Limb (tissue), 2 donors: ENCODE measurements around the gene TAF1B.

ENCODE experiments used
- DNase-seq, 2 donors: peaks; one replicate each; pipeline ENCODE4 v3.0.0-alpha.2; 2016; ENCODE audit errors: extremely low spot score in 2 of 2

The TAF1B gene

GRCh38 chr2:9807555-9808305, 35.5 kb upstream of the TAF1B start:
- no peak for DNase-seq

GRCh38 chr2:9808334-9809063, 34.8 kb upstream of the TAF1B start:
- no peak for DNase-seq

GRCh38 chr2:9809064-9809356, 34.3 kb upstream of the TAF1B start:
- no peak for DNase-seq

DNA sequence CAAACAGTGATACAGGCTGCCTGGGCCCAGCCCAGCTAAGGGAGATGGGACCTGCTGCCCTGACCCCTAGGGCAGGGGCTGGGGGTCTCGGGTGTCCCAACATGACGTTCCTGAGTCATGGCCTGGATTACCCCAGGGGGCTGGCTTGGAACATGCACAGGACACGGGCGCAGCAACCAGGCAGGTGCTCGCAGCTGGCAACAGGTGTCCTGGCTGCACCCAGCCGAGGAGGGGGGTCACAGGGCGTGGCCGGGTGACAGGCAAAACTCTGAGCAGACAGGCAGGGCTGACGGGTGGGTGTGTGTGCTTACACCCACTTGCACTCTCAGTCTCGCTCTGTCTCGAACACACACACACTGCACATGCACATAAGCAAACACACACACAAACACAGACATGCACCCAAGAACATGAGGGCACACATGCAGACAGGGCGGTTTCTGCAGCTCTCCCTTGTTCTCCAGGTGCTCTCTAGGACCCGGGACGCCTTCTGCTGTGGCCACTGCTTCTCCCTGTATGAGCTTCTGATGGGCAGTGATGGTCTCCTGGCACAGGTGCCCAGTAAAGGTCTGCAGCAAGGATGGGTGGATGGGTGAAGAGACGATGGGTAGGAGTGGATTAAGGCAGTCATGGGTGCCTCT, 33.7 kb upstream of the TAF1B start:
- DNase-seq, result no peak

DNA sequence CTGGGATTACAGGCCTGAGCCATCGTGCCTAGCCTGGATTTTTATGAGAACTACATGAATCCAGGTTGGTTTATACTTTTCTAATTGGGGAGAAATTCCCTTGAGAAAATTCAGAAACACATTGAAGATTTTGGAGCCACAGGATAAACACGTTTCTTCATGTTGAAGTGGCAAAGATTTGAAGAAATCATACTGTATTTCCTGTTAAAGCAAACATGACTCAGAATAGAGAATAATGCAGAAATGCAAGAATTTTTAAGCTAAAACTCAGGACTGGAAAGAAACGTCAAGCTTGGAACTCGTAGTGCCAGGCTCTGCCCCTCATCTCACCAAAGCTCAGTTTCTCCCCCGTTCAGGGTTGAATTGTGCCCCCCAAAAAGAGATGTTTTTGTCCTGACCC, 32.1 kb upstream of the TAF1B start:
- no peak for DNase-seq

GRCh38 chr2:9811679-9812511, 31.4 kb upstream of the TAF1B start:
- peak in 1 of 2 donors; percentile 14 for DNase-seq

GRCh38 chr2:9812945-9813311, 30.3 kb upstream of the TAF1B start:
- no peak for DNase-seq

DNA sequence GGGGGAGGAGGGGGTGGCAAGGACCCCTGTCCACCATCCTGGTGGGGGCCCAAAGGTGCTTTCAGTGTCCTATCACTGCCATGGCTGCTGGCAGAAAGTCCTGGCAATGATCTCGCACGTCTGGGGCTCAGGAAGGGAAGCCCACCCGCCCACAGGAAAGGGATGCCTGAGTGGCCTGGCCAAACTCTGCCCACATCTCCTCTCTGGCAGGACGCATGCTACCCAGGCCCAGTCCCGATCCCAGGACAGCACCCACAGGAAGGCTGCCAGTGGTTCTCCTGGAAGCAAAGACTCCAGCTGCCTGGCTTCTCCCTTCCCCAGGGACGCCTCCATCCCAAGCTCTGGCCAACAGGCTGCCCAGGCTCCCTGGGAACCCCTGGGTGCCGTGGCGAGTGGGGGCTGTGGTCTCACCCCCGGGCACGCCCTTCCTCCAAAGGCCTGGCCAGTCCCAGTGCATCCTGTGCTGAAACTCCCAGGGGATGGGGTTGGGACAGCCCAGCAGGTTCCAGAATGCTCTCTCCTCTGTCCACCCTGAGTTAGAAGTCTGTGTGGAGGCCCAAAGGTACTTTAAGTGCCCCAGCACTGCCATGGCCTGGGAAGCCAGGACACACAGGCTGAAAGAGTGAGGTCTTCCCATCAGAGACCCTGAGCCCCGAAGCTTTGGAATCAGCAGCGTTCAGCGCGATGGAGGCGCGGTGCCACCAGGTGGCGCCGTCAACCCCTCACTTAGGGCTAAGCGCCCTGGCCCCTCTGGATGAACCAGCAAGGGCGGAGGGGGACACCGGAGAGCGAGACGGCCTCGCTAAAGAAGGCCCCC, 29.8 kb upstream of the TAF1B start:
- peak; percentile 47 to 86 for DNase-seq

GRCh38 chr2:9814129-9814868, 29.0 kb upstream of the TAF1B start:
- peak in 1 of 2 donors; percentile 18 for DNase-seq

DNA sequence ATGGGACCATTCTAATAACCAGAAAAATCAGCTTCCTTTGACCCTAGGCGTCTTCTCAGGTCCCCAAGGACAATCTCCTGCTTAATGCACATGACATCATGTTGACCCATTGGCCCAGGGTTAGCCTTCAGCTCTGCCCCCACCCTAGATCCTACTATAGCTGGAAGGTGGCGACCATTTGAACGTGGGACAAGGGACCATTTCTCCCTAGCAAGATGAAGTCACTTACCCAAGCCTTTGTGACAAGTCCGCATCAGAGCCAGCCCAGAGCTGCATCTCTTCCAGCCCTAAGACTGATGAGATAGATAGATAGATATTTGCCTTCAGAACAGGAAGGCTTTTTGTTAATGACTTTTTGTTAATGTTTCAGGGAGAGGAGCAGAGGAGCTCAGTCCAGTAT, 28.2 kb upstream of the TAF1B start:
- DNase-seq, result no peak

DNA sequence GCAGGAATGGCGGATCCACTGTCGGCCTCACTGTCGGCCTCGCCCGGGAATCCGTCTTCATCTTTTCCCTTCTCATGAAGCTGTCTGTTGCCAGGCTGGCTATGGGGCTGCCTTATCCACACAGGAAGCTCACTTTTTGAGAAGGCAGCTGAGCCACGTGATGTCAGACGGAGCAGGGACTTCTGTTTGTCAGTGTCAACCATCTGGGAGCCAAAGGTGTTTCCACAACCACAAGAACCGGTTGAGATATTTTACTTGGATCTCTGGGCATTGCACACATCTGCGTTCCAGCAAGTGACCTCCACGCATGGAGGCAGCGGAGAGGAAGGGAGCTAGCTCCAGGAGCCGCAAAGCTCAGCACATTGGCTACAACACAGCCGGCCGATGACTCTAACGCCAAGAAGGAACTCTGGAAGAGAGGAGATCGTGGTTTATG, 27.4 kb upstream of the TAF1B start:
- no peak for DNase-seq

DNA sequence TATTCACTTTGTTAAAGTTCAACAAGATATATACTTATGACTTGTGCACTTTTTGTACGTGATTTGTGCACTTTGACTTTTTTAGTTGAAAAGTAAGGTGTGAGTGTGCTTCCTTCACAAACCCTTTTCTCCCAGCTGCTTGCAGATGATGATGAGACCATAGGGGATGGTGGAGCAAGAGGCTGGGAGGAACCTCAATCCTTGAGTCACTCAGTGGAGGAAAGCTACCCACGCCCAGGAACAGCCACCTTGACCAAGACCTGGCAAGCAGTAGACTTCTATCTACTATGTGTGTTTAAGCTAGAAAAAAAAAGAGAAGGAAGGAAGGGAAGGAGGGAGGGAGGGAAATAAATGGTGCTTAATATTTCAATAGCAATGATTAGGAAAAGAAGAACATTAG, 25.2 kb upstream of the TAF1B start:
- no peak for DNase-seq

DNA sequence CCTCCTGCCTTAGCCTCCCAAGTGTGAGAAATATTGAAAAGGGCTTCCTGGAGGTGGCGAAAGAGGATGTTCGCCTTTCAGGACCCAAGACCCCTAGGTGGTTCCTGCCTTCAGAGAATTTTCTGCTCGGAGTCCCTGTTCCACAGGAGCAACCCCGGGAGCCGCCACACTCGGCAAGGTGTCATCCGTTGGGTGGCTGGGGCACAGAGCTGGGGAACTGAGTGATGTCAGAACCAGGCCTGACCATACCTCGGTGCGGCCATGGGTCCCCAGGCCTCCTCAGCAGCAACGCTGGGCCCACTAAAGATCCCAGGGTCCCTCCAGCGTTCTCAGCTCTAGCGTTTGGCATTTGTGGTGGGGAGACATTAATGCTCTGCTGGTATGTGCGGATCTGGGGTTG, 23.7 kb upstream of the TAF1B start:
- DNase-seq, result no peak

DNA sequence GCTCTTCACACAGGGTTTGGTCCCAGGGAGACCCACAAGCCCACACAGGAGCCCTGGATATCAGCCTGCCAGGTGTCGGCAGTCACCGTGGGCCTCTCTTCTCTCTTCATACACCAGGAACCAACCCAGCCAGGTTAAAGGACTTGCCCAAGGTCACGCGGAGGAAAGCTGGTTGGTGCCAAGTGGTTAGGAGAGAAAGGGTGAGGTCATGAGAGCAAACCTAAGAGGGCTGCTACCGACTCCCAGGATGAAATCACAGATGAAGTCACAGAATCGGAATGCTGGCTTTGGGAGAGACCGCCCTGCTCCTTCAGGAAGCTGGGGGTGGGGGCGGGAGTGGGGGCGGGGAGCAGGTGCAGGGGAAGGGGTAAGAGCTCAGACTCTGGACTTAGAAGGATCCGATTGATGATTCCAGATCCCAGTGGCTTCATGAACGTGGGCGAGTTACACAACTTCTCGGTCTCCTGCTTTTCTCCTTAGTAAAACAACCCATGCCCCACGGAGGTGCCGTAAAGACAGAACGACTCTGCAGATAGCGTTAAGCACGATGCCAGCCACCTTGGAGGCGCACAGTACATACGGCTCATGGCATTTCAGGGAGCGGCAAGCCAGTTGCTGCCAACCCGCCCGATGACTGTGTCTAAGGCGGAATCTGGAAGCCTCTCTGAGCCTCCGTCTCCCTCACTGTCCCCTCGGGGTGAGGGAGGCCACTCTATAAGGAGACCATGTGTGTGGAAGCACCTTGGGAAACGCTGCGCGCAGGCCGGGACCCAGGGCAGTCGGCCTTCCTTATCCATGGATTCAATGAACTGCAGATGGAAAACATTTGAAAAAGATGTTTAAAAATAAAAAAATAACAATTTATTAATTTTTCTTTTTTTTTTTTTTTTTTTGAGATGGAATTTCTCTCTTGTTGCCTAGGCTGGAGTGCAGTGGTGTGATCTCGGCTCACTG, 23.0 kb upstream of the TAF1B start:
- no peak for DNase-seq

DNA sequence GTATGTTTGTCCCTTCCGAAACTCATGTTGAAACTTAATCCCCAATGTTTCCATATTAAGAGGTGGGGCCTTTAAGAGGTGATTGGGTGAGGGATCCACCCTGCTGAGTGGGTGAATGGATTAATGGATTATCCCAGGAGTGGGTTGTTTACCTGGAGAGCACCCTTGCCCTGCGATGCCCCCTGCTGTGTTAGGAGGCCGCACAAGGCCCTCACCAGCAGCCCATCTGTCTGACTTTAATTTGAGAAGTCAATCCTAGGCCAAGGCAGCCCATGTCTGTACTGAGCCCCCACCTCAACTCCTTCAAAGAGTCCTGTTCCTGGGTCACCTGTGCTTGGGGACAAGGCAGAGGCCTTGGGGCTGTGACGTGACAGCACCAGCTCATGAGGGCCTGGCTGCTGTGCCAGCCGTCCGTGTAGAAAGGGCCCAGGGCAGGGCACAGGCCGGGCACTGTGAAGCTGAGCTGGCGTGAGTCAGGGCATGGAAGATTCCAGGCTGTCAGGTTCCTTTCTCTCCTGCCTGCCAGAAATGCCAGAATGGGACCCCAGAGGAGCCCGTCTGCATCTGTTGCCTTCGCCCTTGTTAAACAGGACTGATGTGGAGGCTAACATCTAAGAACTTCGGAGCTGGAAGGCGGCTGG, 21.3 kb upstream of the TAF1B start:
- no peak for DNase-seq

DNA sequence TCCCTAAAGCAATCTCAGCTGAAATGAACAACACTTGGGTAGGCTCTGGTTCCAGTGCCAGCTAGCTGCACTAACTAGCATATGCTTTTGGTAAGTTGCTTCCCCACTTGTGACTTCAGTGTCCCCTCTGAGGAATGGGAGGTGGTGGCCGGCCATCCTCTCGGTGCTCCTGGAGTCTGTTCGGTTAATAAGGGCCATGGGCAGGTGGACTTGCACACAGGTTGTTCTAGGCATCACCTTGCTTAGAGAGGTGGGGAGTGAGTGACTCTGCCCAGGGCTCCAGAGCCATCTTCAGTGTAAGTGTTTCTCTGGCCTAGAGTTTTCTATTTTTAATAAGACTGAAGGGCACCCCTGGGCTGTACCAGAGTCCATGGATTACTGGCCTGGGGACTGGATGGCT, 18.8 kb upstream of the TAF1B start:
- DNase-seq, result no peak

DNA sequence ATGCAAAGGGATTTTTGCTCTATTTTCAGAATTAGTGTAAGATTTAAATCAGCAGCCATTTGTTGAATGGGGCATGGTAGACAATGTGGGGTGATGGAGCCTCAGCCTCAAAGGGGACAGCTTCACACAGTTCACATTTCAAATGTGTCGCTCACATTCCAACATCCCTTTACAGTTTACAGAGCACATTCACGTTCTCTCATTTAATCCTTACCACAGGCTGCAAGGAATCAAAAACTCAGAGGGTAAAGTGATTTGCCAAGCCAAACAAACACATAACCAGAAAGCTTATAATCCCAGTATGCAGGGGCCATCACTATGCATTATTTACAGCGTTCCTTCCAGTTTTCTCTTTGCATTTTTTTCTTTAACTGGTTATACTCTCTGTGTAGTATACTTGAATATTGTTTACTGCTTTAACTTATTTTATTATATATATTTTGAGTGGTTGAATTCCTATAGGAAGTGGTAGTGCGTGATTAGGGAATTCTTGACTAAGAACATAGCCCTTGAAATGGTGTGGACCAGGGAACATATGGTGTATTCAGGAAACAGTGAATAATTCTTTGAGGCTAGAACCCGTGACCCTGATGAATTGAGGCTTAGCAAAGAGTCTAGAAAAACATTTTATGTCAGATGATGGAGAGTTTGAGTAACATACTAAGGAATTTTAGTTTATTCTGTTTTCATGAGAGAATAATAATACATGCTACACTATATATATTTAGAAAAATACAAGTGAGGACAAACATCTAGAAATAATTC, 18.1 kb upstream of the TAF1B start:
- DNase-seq, result no peak

GRCh38 chr2:9826208-9826607, 17.1 kb upstream of the TAF1B start:
- no peak for DNase-seq
